HEK293 (cell line): ENCODE data around the gene TIAM1.

Experiments used
- CTCF ChIA-PET: fragments of 350-600 bp; formaldehyde crosslinking; extraction: SDS; loops from one replicate; lab custom pipeline; 2021; ENCODE audit warnings: antibody characterized with exemption; lab: Yijun Ruan, JAX
- POLR2A ChIA-PET: fragments of 300-600 bp; formaldehyde crosslinking; extraction: SDS; loops from one replicate; lab custom pipeline; 2020; ENCODE audit warnings: antibody characterized with exemption, inconsistent platforms; lab: Yijun Ruan, JAX
- H3K27ac ChIP-seq: fragments of 200-500 bp; sonication (Bioruptor generic); 2 replicates; pipeline ENCODE4 v1.5.1; 2014; ENCODE audit warnings: low read depth, low read length, control low read depth, inconsistent platforms; ENCODE audit errors: extremely low read depth
- H3K36me3 ChIP-seq, 2 experiments: fragments of 200-500 bp in 1 of 2; sonication (Bioruptor generic) in 1 of 2; 1 replicate in 1 of 2; 2 replicates in 1 of 2; pipeline ENCODE4 v1.5.1; 2014 to 2017; ENCODE audit warnings: inconsistent platforms in 2 of 2, low read length in 2 of 2; ENCODE audit not compliant: control insufficient read depth in 2 of 2, insufficient read depth in 1 of 2
- H3K4me1 ChIP-seq: fragments of 200-500 bp; sonication (Bioruptor generic); 2 replicates; pipeline ENCODE4 v1.5.1; 2014; ENCODE audit warnings: mild to moderate bottlenecking, low read length, inconsistent platforms; ENCODE audit not compliant: control insufficient read depth, insufficient read depth
- H3K4me3 ChIP-seq: 2 replicates; pipeline ENCODE4 v1.5.1; 2011; ENCODE audit warnings: low read depth, mild to moderate bottlenecking, control low read depth, low read length, moderate library complexity
- H3K9me3 ChIP-seq: fragments of 200-500 bp; sonication (Bioruptor generic); 2 replicates; pipeline ENCODE4 v1.5.1; 2014; ENCODE audit warnings: low read depth, low read length, inconsistent platforms; ENCODE audit not compliant: control insufficient read depth, insufficient read depth
- BCL11A ChIP-seq: fragments of 450-650 bp; formaldehyde crosslinking; IDR thresholded peaks from 2 replicates; pipeline ENCODE4 v1.5.1; 2016; ENCODE audit warnings: low read depth, missing biosample characterization, missing genetic modification characterization
- FEZF1 ChIP-seq: fragments of 450-650 bp; formaldehyde crosslinking; IDR thresholded peaks from 2 replicates; pipeline ENCODE4 v1.5.1; 2016; ENCODE audit warnings: missing biosample characterization, missing genetic modification characterization
- HOXC10 ChIP-seq: sonication (generic); formaldehyde crosslinking; IDR thresholded peaks from 2 replicates; pipeline ENCODE4 v1.8.1; 2023; ENCODE audit warnings: mild to moderate bottlenecking, missing genetic modification reagents
- PATZ1 ChIP-seq: fragments of 450-650 bp; formaldehyde crosslinking; IDR thresholded peaks from 2 replicates; pipeline ENCODE4 v1.5.1; 2016; ENCODE audit warnings: missing biosample characterization, missing genetic modification characterization
- WT1 ChIP-seq: fragments of 450-650 bp; formaldehyde crosslinking; IDR thresholded peaks from 2 replicates; pipeline ENCODE4 v1.5.1; 2016; ENCODE audit warnings: missing biosample characterization, missing genetic modification characterization
- ZBTB7A ChIP-seq: fragments of 450-650 bp; formaldehyde crosslinking; IDR thresholded peaks from 2 replicates; pipeline ENCODE4 v1.5.1; 2016; ENCODE audit warnings: low read depth, missing biosample characterization, missing genetic modification characterization
- ZFP41 ChIP-seq: fragments of 450-650 bp; formaldehyde crosslinking; IDR thresholded peaks from 2 replicates; pipeline ENCODE4 v1.5.1; 2016; ENCODE audit warnings: missing biosample characterization, missing genetic modification characterization, borderline replicate concordance
- ZFP69B ChIP-seq: fragments of 450-650 bp; formaldehyde crosslinking; IDR thresholded peaks from 2 replicates; pipeline ENCODE4 v1.5.1; 2016; ENCODE audit warnings: missing biosample characterization, missing genetic modification characterization
- ZNF114 ChIP-seq: fragments of 450-650 bp; formaldehyde crosslinking; IDR thresholded peaks from 2 replicates; pipeline ENCODE4 v1.5.0; 2017; ENCODE audit warnings: missing biosample characterization, missing genetic modification characterization
- ZNF211 ChIP-seq: fragments of 450-650 bp; formaldehyde crosslinking; IDR thresholded peaks from 2 replicates; pipeline ENCODE4 v1.5.1; 2016; ENCODE audit warnings: low read depth, missing biosample characterization, missing genetic modification characterization
- ZNF221 ChIP-seq: fragments of 450-650 bp; formaldehyde crosslinking; IDR thresholded peaks from 2 replicates; pipeline ENCODE4 v1.5.1; 2017; ENCODE audit warnings: missing biosample characterization, missing genetic modification characterization, borderline replicate concordance
- ZNF354C ChIP-seq: fragments of 450-650 bp; formaldehyde crosslinking; IDR thresholded peaks from 2 replicates; pipeline ENCODE4 v1.5.1; 2016; ENCODE audit warnings: missing biosample characterization, missing genetic modification characterization, low read depth, borderline replicate concordance
- ZNF449 ChIP-seq: fragments of 450-650 bp; formaldehyde crosslinking; IDR thresholded peaks from 2 replicates; pipeline ENCODE4 v1.5.1; 2017; ENCODE audit warnings: missing biosample characterization, mild to moderate bottlenecking, missing genetic modification characterization, moderate library complexity
- ZNF544 ChIP-seq: fragments of 450-650 bp; formaldehyde crosslinking; IDR thresholded peaks from 2 replicates; pipeline ENCODE4 v1.5.0; 2017; ENCODE audit warnings: missing biosample characterization, missing genetic modification characterization
- ZNF623 ChIP-seq: fragments of 450-650 bp; formaldehyde crosslinking; IDR thresholded peaks from 2 replicates; pipeline ENCODE4 v1.5.1; 2016; ENCODE audit warnings: missing biosample characterization, missing genetic modification characterization
- ZNF624 ChIP-seq: fragments of 450-650 bp; formaldehyde crosslinking; IDR thresholded peaks from 2 replicates; pipeline ENCODE4 v1.5.1; 2017; ENCODE audit warnings: missing biosample characterization, missing genetic modification characterization
- ZNF664 ChIP-seq: fragments of 450-650 bp; formaldehyde crosslinking; IDR thresholded peaks from 2 replicates; pipeline ENCODE4 v1.5.1; 2016; ENCODE audit warnings: missing biosample characterization, missing genetic modification characterization
- ZNF701 ChIP-seq: fragments of 450-650 bp; formaldehyde crosslinking; IDR thresholded peaks from 2 replicates; pipeline ENCODE4 v1.5.1; 2016; ENCODE audit warnings: missing biosample characterization, missing genetic modification characterization
- ZNF704 ChIP-seq: fragments of 450-650 bp; formaldehyde crosslinking; IDR thresholded peaks from 2 replicates; pipeline ENCODE4 v1.5.1; 2016; ENCODE audit warnings: missing biosample characterization, missing genetic modification characterization

TIAM1 gene

GRCh38 chr21:31262728-31263127 lies 81.3 kb downstream of the TIAM1 start:
- Histone ChIP-seq H3K27ac (no peak overlapping the region), H3K4me3 (no peak overlapping the region), H3K4me1 (peaks cover 4% of the 10 kb centered on the region), H3K9me3 (no peaks in the 10 kb centered on the region), H3K36me3 (peaks cover 0 to 11% of the 10 kb centered on the region in 2 experiments; a peak in 1 of 3 replicates)
- CTCF ChIA-PET: interaction anchor here (0.6 to 0.7 kb wide), 2 partner anchors 84 to 172 kb away, joined by 3 read pairs; no protein-coding TSS in a partner anchor
- TF ChIP-seq HOXC10 (CRISPR knock-in tag) (no peak), BCL11A (no peak)
- POLR2A ChIA-PET: no interaction called here

- CTCF ChIA-PET: interaction anchor here (0.7 to 1.5 kb wide), 2 partner anchors 18 to 40 kb away, joined by 3 read pairs; no protein-coding TSS in a partner anchor
- TF ChIP-seq ZNF544 (tag by site-specific recombination) (no peak), ZNF114 (tag by site-specific recombination) (no peak), ZNF623 (tag by site-specific recombination) (no peak), ZNF211 (tag by site-specific recombination) (no peak), ZNF449 (tag by site-specific recombination) (no peak)
- POLR2A ChIA-PET: no interaction called here
Observed at GRCh38 chr21:31261759-31262158, 82.3 kb downstream of the TIAM1 start.

DNA sequence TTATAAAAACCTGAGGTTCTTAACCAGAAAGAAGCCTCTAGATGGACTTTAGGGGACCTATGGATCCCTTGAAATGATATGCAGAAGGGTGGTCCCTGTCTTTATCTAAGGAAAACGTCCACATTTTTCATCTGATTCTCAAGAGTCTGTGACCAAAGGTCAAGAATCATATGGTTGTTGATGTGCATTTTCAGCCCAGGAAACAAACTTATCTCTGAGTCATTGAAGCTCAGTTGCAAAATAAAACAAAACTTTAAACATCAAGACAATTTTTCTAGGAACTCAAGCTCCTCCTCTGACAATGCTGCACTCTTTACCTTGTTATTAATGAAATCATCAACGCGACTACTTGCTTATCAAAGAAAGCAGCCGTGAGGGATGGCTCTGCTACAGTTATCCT lies 83.3 kb downstream of the TIAM1 start:
- CTCF ChIA-PET: interaction anchor here (0.7 to 1.5 kb wide), 2 partner anchors 19 to 72 kb away, joined by 3 read pairs; no protein-coding TSS in a partner anchor
- TF ChIP-seq ZNF354C (tag by site-specific recombination) (no peak), ZNF624 (no peak), FEZF1 (peak; percentile 56; the same call in 1 of the 2 replicates), ZFP41 (tag by site-specific recombination) (no peak)
- Histone ChIP-seq H3K36me3 (no peaks in the 10 kb centered on the region), H3K4me3 (no peak overlapping the region), H3K9me3 (no peaks in the 10 kb centered on the region), H3K27ac (no peak overlapping the region), H3K4me1 (peaks cover 4% of the 10 kb centered on the region)
- POLR2A ChIA-PET: no interaction called here

More at GRCh38 chr21:31261759-31262158, 82.3 kb downstream of the TIAM1 start:
- H3K27ac ChIP-seq: no peak overlapping the region
- peaks cover 0 to 8% of the 10 kb centered on the region in 2 experiments; a peak in 1 of 3 replicates for H3K36me3 ChIP-seq
- no peaks in the 10 kb centered on the region for H3K9me3 ChIP-seq
- H3K4me1 ChIP-seq: peaks cover 4% of the 10 kb centered on the region
- H3K4me3 ChIP-seq: no peak overlapping the region

DNA sequence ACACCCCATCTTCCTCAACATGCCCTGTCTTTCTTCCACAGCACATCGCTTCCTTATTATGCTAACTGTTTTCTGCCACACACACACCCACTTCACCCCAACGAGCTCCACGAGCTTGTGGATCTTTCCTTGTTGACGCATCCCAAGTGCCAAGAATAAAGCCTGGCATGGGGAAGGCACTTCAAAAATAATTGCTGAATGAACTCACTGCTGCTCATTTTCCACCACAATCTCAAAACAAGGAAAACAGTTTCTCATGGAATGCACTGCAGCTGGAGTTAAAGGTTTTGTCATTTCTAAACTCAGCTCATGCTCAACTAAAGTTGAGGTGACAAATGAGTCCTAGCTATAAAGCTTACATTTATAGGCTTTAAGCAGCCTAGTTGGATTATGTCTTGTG lies 86.0 kb downstream of the TIAM1 start:
- POLR2A ChIA-PET: no interaction called here
- CTCF ChIA-PET: interaction anchor here (0.6 to 1.3 kb wide), 4 partner anchors 8 to 322 kb away, joined by 3 to 6 read pairs (median 4); no protein-coding TSS in a partner anchor
- TF ChIP-seq ZBTB7A (no peak), ZNF701 (tag by site-specific recombination) (no peak), PATZ1 (no peak), ZFP69B (tag by site-specific recombination) (no peak), ZNF354C (tag by site-specific recombination) (no peak), WT1 (no peak), ZNF221 (tag by site-specific recombination) (no peak), ZNF704 (tag by site-specific recombination) (no peak), ZNF664 (tag by site-specific recombination) (no peak)
- H3K4me3 ChIP-seq: no peak overlapping the region
- H3K27ac ChIP-seq: no peak overlapping the region
- no peaks in the 10 kb centered on the region for H3K36me3 ChIP-seq
- H3K4me1 ChIP-seq: peaks cover 4% of the 10 kb centered on the region
- H3K9me3 ChIP-seq: no peaks in the 10 kb centered on the region
